Thoracic aorta (tissue), 2 donors: Measurements from ENCODE around the gene NAALAD2. TPM values are rescaled to one million over a fixed set of nuclear protein-coding genes. Genes with fewer than 3 reads are reported as not detected.
"Not testable (repeated sequence)": the region's sequence is repeated elsewhere in the genome, so short reads cannot be mapped to it uniquely, and the experiment has no call there.

ENCODE experiments used
- ATAC-seq: fragments of 150-250 bp; one replicate; pipeline ENCODE4 v1.8.0; 2017; ENCODE audit warnings: low read depth; ENCODE audit not compliant: insufficient number of reproducible peaks, low FRiP score
- DNase-seq: peaks from one replicate; pipeline ENCODE4 v3.0.0-alpha.2; 2020; ENCODE audit warnings: low spot score
- H3K27ac ChIP-seq, 2 donors: fragments of 200-600 bp; sonication (generic); 1 replicate in 1 of 2; 2 replicates in 1 of 2; pipeline ENCODE4 v1.5.1; 2016; ENCODE audit warnings: mild to moderate bottlenecking in 2 of 2, moderate library complexity in 2 of 2
- H3K27me3 ChIP-seq: fragments of 200-600 bp; sonication (generic); replicated peaks from 2 replicates; pipeline ENCODE4 v1.6.0; 2016; ENCODE audit warnings: mild to moderate bottlenecking; ENCODE audit not compliant: insufficient read depth
- H3K36me3 ChIP-seq: fragments of 200-600 bp; sonication (generic); one replicate; pipeline ENCODE4 v1.5.1; 2016
- H3K4me1 ChIP-seq, 2 donors: fragments of 200-600 bp; sonication (generic); 1 replicate in 1 of 2; 2 replicates in 1 of 2; pipeline versions ENCODE4 v1.5.1 to v1.6.0; 2016; ENCODE audit warnings: low read depth in 2 of 2, mild to moderate bottlenecking in 1 of 2; ENCODE audit not compliant: control insufficient read depth in 1 of 2
- H3K4me3 ChIP-seq: fragments of 200-600 bp; sonication (generic); 2 replicates; pipeline ENCODE4 v1.5.1; 2016; ENCODE audit warnings: mild to moderate bottlenecking
- H3K9me3 ChIP-seq: fragments of 200-600 bp; sonication (generic); 2 replicates; pipeline ENCODE4 v1.5.1; 2016
- total RNA-seq, 2 donors: library from RNA; depleted of rRNA; stranded (reverse); fragments of >200 nt; gene quantifications; one replicate each; pipeline versions ENCODE4 v1.1.0 to v1.2.3, GENCODE V29; 2016
- TF ChIP-seq, protein P1 (sequence below): fragments of 200-600 bp; sonication (generic); IDR thresholded peaks from one replicate; pipeline ENCODE4 v1.5.1; 2019; ENCODE audit warnings: antibody characterized with exemption

The NAALAD2 gene
- total RNA-seq, 2 donors from 2014 or later, result 0.42 to 0.68 TPM

DNA sequence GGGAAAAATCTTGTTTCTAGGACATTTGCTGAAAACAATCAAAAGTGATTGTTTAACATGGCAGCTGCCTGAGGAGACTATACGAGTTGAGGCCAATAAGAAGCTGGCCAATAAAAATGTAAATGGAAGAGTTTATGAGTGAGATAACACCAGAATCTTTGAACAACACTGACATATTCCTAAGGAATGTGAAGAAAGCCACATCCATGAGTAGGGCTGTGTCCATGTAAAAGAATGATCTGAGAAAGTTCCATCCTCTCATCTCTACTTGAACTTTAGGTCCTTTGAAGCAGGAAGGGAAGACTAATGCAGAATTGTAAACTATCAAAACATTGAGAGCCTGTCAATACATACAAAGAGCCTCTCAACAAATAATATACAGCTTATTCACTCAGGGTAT, 95.3 kb downstream of the NAALAD2 start:
- H3K36me3 ChIP-seq, result no peaks in the 10 kb centered on the region
- no peak overlapping the region for H3K4me3 ChIP-seq
- no peaks in the 10 kb centered on the region for H3K27me3 ChIP-seq
- DNase-seq, result no peak
- H3K9me3 ChIP-seq, result no peaks in the 10 kb centered on the region
- TF ChIP-seq, protein P1, sequence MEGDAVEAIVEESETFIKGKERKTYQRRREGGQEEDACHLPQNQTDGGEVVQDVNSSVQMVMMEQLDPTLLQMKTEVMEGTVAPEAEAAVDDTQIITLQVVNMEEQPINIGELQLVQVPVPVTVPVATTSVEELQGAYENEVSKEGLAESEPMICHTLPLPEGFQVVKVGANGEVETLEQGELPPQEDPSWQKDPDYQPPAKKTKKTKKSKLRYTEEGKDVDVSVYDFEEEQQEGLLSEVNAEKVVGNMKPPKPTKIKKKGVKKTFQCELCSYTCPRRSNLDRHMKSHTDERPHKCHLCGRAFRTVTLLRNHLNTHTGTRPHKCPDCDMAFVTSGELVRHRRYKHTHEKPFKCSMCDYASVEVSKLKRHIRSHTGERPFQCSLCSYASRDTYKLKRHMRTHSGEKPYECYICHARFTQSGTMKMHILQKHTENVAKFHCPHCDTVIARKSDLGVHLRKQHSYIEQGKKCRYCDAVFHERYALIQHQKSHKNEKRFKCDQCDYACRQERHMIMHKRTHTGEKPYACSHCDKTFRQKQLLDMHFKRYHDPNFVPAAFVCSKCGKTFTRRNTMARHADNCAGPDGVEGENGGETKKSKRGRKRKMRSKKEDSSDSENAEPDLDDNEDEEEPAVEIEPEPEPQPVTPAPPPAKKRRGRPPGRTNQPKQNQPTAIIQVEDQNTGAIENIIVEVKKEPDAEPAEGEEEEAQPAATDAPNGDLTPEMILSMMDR, result no peak
- no peak overlapping the region for H3K27ac ChIP-seq
- ATAC-seq, result no peak
- H3K4me1 ChIP-seq, result peaks cover 4 to 7% of the 10 kb centered on the region in 2 donors

DNA sequence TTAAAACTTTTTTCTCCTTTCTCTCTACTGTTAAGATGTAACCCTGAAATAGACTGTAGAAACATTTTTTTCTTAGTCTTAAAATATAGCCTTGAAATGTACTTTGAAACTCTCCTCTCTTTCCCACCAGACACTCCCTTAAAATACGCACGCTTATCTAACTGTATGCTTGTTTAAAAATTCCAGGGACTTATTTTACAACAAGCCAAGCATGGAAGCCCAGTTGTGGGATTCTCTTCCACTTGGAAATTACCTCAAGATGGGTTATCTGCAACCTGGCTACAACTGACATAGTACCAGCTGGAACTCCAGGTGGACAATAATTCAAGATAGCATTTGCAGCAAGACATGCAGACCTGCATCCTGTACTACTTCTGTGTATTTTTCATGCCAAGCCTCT, 100.5 kb downstream of the NAALAD2 start:
- no peak for DNase-seq

DNA sequence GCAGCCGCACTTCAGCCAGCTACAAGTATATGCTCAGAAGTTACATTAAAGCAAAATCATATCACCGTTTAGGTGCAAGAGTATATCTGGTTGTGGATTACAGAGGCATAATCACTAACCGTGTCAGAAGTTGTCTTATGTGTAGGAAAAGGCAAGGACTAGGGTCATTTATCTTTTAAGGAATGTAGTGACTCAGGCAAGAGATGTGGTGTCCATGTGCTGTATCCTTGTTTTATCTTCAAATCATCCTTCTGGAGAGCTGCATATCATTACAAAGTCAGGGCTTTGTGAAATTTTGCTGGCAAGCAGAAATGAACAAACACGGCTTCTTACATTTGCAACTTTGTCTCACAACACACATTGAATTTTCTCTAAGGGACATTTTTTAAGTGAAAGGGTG, 101.1 kb downstream of the NAALAD2 start:
- Histone ChIP-seq H3K4me1 (peaks cover 4 to 13% of the 10 kb centered on the region in 2 donors), H3K9me3 (no peaks in the 10 kb centered on the region), H3K27ac (no peak overlapping the region), H3K27me3 (no peaks in the 10 kb centered on the region), H3K36me3 (no peaks in the 10 kb centered on the region), H3K4me3 (no peak overlapping the region)
- no peak for DNase-seq
- TF ChIP-seq, protein P1, result no peak
- no peak for ATAC-seq

More for the DNA sequence above, 100.5 kb downstream of the NAALAD2 start:
- peaks cover 4 to 13% of the 10 kb centered on the region in 2 donors for H3K4me1 ChIP-seq
- H3K9me3 ChIP-seq, result no peaks in the 10 kb centered on the region
- H3K27me3 ChIP-seq, result no peaks in the 10 kb centered on the region
- no peaks in the 10 kb centered on the region for H3K36me3 ChIP-seq
- TF ChIP-seq, protein P1, result no peak
- no peak overlapping the region for H3K27ac ChIP-seq
- no peak overlapping the region for H3K4me3 ChIP-seq
- no peak for ATAC-seq

DNA sequence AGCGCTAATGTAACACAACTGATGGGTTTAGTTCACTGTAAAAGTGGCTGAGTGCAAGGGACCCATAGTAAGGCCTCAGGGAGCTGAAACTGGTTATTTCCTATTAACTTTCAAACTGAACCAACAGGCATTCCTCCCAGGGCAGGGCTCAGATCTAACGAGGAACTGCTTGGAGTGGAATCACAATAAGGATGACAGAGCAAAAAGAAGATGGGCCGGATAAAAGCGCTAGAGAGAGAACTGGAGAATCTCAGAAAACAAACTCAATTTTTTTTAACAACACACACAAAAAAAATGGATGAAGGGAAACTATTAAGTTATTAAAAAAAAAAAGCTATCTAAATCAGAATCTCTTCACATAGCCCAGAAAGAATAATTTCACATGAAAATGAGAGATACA, 102.5 kb downstream of the NAALAD2 start:
- ATAC-seq (no peak), DNase-seq (no peak)
- no peaks in the 10 kb centered on the region for H3K36me3 ChIP-seq
- H3K9me3 ChIP-seq, result no peaks in the 10 kb centered on the region
- TF ChIP-seq, protein P1, result no peak
- no peaks in the 10 kb centered on the region for H3K27me3 ChIP-seq
- no peak overlapping the region for H3K4me3 ChIP-seq
- peaks cover 4 to 13% of the 10 kb centered on the region in 2 donors for H3K4me1 ChIP-seq
- no peak overlapping the region for H3K27ac ChIP-seq

DNA sequence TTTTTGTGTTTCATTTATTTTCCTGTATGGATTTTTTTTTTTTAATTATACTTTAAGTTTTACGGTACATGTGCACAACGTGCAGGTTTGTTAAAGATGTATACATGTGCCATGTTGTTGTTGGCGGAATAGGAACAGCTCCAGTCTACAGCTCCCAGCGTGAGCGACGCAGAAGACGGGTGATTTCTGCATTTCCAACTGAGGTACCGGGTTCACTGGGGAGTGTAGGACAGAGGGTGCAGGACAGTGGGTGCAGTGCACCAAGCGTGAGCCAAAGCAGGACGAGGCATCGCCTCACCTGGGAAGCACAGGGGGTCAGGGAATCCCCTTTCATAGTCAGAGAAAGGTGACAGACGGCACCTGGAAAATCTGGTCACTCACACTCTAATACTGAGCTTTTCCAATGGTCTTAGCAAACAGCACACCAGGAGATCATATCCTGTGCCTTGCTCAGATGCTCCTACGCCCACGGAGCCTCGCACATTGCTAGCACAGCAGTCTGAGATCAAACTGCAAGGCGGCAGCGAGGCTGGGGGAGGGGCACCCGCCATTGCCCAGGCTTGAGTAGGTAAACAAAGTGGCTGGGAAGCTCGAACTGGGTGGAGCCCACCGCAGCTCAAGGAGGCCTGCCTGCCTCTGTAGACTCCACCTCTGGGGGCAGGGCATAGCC, 105.6 kb downstream of the NAALAD2 start:
- H3K36me3 ChIP-seq, H3K4me3 ChIP-seq, ATAC-seq, H3K27me3 ChIP-seq, H3K27ac ChIP-seq, DNase-seq, H3K4me1 ChIP-seq, H3K9me3 ChIP-seq: not testable (repeated sequence)

DNA sequence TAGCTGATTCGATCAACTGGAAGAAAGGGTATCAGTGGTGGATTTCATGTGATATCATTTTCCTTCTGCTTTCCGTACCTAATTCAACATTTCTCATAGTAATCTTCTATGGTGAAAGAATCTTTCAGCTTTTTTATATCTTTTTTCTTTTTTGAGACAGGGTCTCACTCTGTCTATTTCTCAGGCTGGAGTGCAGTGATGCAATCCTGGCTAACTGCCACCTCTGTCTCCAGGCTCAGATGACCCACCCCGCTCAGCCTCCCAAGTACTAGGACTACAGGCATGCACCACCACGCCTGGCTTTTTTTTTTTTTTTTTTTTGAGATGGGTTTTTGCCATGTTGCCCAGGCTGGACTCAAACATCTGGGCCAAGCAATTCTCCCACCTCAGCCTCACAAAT, 107.0 kb downstream of the NAALAD2 start:
- DNase-seq, result no peak
- TF ChIP-seq, protein P1, result no peak
- no peak for ATAC-seq
- no peaks in the 10 kb centered on the region for H3K27me3 ChIP-seq
- no peaks in the 10 kb centered on the region for H3K36me3 ChIP-seq
- H3K4me1 ChIP-seq, result no peaks in the 10 kb centered on the region
- H3K27ac ChIP-seq, result no peak overlapping the region
- no peak overlapping the region for H3K4me3 ChIP-seq
- H3K9me3 ChIP-seq, result no peaks in the 10 kb centered on the region
